ENCODE measurements around the gene PCGF3.
"Not testable (repeated sequence)": the region's sequence is repeated elsewhere in the genome, so short reads cannot be mapped to it uniquely, and the experiment has no call there.

The PCGF3 gene

GRCh38 chr4:766152-766515 lies 60.5 kb downstream of the PCGF3 start:
- DNase-seq: no peak

- DNase-seq: no peak
These were observed 61.1 kb downstream of the PCGF3 start for GRCh38 chr4:766559-767283.

GRCh38 chr4:768076-768475 lies 62.4 kb downstream of the PCGF3 start:
- DNase-seq: no peak

- DNase-seq: no peak
These were observed 63.4 kb downstream of the PCGF3 start for GRCh38 chr4:768995-769394.

GRCh38 chr4:769511-769910 lies 63.9 kb downstream of the PCGF3 start:
- DNase-seq: no peak

GRCh38 chr4:770022-770421 lies 64.4 kb downstream of the PCGF3 start:
- DNase-seq: no peak

DNA sequence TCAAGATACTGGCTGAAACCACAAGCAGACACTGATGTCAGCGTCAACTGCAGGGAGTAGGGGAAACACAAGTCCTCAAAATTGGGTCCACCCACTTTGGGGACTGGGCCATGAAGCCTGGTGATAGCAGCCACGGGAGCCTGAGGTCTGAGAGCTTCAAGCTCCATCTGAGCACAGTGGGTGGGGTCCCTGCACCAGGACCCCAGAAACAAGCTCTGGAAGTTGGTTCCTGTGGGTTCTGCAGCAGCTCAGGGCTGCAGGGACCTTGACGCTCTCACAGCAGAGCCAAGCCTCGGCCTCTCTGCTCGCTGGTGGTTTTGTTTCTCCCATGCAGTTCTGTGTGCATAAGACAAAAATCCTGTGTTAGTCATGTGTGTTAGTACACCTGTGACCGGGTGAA lies 65.8 kb downstream of the PCGF3 start:
- DNase-seq: no peak

DNA sequence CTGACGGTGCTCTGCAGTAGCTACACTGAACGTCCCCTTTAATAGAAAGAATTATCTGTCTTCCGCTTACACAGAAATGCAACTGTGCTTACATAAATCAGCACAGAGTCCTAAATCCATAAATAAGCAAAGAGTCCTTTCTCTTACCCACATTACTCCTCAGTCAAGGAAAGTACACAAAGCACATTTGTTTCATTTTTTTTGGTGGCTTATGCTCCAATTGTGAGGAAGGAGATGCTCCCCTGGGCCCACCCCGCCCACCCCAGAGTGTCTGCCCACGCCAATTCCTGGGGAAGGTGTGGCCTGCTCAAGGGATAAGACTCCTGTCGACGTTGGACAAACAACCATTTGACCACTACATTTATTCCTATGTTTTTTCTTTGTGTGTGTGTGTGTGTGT lies 66.5 kb downstream of the PCGF3 start:
- DNase-seq: no peak

DNA sequence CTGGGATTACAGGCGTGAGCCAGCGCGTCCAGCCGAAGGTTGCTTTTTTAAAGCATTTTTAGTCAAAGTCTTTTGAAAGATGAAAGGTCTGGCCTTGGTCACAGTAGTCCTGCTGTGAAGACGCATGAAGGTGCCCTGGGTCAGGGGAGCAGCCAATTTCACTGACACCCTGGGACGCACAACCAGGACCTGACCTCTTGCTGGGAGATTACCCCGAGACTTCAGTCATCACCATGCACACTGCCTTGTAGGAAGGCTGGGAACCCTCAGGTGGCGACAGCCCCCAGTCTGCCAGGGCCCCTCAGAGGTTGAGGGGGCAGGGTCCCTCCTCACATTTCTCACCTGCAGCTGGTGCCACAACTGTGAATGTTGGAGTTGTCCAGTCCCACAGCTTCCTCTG lies 67.1 kb downstream of the PCGF3 start:
- DNase-seq: no peak

GRCh38 chr4:773214-773613 lies 67.6 kb downstream of the PCGF3 start:
- DNase-seq: no peak

DNA sequence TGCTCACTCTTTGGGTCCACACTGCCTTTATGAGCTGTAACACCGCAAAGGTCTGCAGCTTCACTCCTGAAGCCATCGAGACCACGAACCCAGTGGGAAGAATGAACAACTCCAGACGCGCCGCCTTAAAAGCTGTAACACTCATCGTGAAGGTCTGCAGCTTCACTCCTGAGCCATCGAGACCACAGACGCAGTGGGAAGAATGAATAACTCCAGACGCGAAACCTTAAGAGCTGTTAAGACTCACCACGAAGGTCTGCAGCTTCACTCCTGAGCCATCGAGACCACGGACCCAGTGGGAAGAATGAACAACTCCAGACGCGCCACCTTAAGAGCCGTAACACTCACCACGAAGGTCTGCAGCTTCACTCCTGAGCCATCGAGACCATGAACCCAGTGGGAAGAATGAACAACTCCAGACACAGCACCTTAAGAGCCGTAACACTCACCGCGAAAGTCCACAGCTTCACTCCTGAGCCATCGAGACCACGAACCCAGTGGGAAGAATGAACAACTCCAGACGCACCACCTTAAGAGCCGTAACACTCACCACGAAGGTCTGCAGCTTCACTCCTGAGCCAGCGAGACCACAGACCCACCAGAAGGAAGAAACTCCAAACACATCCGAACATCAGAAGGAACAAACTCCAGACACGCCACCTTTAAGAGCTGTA lies 68.9 kb downstream of the PCGF3 start:
- not testable (repeated sequence) for DNase-seq

GRCh38 chr4:775485-775884 lies 69.9 kb downstream of the PCGF3 start:
- not testable (repeated sequence) for DNase-seq

DNA sequence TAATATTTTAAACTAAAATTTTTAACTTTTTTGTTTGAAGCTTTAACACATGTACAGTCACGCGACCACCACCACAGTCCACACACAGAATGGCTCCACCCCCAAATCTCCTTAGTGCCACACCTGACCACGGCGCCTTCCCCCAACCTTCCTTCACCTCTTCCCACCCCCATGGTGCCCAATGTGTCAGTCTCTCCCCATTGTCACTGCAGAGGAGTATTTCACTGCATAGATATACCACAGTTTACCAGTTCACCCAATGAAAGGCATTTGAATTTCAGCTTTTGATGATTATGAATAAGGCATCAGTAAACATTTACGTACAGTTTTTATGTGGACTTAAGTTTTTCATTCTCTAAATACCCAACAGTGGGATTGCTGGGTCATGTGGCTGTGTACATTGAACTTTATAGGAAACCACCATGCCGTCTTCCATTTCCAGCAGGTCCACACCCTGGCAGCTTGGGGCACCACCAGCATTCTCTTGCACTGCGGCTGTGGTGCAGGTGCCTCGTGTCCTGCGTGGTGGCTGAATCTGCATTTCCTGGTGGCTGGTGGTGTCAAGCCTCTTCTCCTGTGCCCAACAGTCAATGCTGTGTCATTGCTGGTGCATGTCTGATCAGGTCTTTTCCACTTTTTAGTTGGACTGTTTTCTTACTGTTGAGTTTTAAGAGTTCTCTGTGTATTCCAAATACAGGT lies 71.3 kb downstream of the PCGF3 start:
- DNase-seq: no peak

DNA sequence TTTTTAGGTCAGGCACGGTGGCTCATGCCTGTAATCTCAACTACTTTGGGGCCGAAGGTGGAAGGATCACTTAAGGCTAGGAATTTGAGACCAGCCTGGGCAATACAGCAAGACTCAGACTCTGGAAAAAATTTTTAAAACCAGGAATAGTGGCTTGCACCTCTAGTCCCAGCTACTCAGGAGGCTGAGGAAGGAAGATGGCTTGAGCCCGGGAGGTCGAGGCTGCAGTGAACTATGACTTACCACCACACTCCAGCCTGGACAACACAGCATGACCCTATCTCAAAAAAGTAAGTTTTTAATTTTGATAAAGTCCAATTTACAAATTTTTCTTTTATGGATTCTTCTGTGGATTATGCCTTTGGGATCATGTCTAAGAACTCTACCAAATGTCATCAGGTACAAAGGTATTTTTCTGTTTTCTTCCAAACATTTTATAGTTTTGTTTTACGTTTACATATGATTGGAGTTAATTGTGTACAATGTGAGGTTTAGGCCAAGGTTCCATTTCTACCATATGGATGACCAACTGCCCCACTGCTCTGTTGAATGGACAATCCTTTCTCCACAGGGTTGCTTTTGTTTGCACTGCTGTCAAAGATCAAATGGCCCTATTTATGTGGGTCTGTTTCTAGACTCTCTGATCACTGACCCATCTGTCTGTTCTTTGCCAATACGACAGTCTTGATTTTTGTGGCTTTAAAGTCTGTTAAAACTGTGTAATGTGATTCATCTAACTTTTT lies 72.1 kb downstream of the PCGF3 start:
- DNase-seq: no peak

DNA sequence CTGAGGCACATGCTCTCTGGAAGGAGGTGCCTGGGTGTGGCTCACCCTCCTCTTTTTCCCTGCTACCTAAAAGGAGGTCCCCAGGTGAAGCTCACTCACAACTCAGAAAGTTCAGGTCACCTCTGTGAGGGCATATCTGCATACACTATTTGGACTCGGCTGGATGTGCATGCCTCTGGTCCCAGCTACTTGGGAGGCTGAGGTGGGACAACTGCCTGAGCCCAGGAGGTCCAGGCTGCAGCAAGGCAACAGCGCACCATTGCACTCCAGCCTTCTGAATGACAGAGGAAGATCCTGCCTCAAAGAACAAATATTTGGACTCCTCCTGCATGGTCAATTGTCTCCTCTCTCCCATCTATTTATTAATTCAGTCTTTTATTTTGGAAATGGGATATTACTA lies 73.9 kb downstream of the PCGF3 start:
- no peak for DNase-seq

DNA sequence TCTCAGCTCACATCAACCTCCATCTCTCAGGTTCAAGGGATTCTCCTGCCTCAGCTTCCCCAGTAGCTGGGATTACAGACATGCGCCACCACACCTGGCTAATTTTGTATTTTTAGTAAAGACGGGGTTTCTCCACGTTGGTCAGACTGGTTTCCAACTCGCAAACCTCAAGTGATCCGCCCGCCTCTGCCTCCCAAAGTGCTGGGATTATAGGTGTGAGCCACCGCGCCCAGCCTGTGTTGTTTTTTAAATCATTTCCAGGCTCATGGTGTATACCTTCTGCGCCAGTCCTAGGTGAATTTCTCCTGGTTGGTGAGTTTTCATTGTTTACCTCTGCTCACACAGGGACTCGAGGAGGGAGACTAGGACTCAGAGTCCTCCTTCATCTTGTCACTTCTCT lies 74.6 kb downstream of the PCGF3 start:
- not testable (repeated sequence) for DNase-seq

GRCh38 chr4:780716-781492 lies 75.3 kb downstream of the PCGF3 start:
- DNase-seq: no peak

DNA sequence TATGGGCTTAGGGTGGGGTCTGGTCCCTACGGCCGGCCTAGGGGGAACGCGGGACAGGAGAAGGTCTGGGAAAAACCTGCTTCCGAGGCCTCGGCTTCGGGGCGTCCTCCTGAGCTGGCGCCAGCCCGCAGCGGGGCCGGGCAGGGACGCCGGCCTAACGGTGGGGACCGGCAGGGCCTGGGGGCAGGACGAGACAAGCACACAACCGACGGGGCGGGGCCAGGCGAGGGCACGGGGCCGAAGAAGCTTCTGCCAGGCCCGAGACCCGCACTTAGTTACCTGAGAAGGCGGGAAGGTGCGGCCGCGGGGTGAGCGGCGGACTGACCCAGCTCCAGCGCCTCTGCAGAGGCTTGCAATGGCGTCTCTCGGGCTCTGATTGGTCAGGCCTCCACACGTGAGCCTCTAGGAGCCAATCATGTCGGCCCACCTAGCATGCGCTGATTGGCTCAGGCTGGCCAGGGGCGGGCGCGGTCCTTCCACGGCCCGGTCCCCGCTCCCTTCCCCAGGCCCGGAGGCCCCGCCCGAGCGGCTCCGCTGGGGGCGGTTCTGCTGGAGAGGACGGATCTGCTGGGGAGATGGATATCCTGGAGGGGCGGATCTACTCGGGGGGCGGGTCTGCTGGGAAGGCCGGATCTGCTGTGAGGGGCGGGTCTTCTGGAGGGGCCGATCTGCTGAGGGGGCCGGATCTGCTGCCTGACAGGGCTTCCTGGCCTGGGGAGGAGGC lies 76.0 kb downstream of the PCGF3 start:
- DNase-seq: peak; percentile 98

- no peak for DNase-seq
These were observed 79.0 kb downstream of the PCGF3 start for GRCh38 chr4:784401-785331.

GRCh38 chr4:785332-786073 lies 79.9 kb downstream of the PCGF3 start:
- DNase-seq: no peak
